ENCODE data around the gene OR11H6.

The OR11H6 gene

GRCh38 chr14:20274062-20274461 lies 50.6 kb downstream of the OR11H6 start:
- DNase-seq: no peak
